H1 (cell line): Measurements from ENCODE around the gene GRIK1. TPM values are rescaled to one million over a fixed set of nuclear protein-coding genes. Genes with fewer than 3 reads are reported as not detected.

ENCODE experiments used
- CHD7 ChIP-seq: fragments of 300-600 bp; sonication (generic); IDR thresholded peaks from 2 replicates; pipeline ENCODE4 v1.7.1; 2012; ENCODE audit warnings: low read length, moderate library complexity, mild to moderate bottlenecking, inconsistent platforms; ENCODE audit not compliant: insufficient replicate concordance
- polyA plus RNA-seq, 7 experiments: library from polyadenylated mRNA; depleted of rRNA in 3 of 7; stranded (reverse) in 5 of 7; unstranded in 2 of 7; fragments of >200 nt in 5 of 7; fragments of 200-250 nt in 2 of 7; gene quantifications; 1 replicate in 5 of 7; 2 replicates in 1 of 7; 4 replicates in 1 of 7; pipeline versions ENCODE4 v1.2.1 to v1.2.3, GENCODE V29; 2011 to 2013; ENCODE audit warnings: missing spikeins in 2 of 7, mixed read lengths in 2 of 7
- total RNA-seq: library from RNA; stranded (reverse); fragmentation: NEBNext Ultra II Directional; extraction: Animal tissue kit (Norgen Biotek cat#: 25700); gene quantifications from 2 replicates; pipeline ENCODE4 v1.2.1, GENCODE V29; 2021

The GRIK1 gene
- total and polyA plus RNA-seq, 2 of the 8 experiments (the other 6 are each of a cell fraction or from before 2014, with no cell fraction given) = 0.11 to 0.32 TPM

- TF ChIP-seq CHD7 = no peak
Measured at GRCh38 chr21:29812947-29813346, 126.8 kb downstream of the GRIK1 start (continued).
